Suprapubic skin (tissue), 4 donors: Measurements from ENCODE around the gene ZNF665.
"Not testable (repeated sequence)": the region's sequence is repeated elsewhere in the genome, so short reads cannot be mapped to it uniquely, and the experiment has no call there.

ENCODE experiments used
- EP300 ChIP-seq: sonication (generic); formaldehyde crosslinking; IDR thresholded peaks from one replicate; pipeline ENCODE4 v1.6.1; 2017; ENCODE audit warnings: antibody characterized with exemption
- POLR2A ChIP-seq, 2 donors: fragments of 450-650 bp; IDR thresholded peaks; one replicate each; pipeline ENCODE4 v1.6.1; 2017; ENCODE audit warnings: antibody characterized with exemption in 2 of 2, mild to moderate bottlenecking in 2 of 2, moderate library complexity in 2 of 2
- POLR2AphosphoS5 ChIP-seq, 3 donors: sonication (generic); formaldehyde crosslinking; IDR thresholded peaks; one replicate each; pipeline ENCODE4 v1.6.1; 2017; ENCODE audit warnings: antibody characterized with exemption in 3 of 3
- TF ChIP-seq, protein P1 (sequence below), 2 donors: fragments of 200-600 bp in 1 of 2; fragments of 450-650 bp in 1 of 2; sonication (generic) in 1 of 2; IDR thresholded peaks; one replicate each; pipeline ENCODE4 v1.5.1; 2016 to 2019; ENCODE audit warnings: antibody characterized with exemption in 2 of 2, mild to moderate bottlenecking in 1 of 2, moderate library complexity in 1 of 2

DNA sequence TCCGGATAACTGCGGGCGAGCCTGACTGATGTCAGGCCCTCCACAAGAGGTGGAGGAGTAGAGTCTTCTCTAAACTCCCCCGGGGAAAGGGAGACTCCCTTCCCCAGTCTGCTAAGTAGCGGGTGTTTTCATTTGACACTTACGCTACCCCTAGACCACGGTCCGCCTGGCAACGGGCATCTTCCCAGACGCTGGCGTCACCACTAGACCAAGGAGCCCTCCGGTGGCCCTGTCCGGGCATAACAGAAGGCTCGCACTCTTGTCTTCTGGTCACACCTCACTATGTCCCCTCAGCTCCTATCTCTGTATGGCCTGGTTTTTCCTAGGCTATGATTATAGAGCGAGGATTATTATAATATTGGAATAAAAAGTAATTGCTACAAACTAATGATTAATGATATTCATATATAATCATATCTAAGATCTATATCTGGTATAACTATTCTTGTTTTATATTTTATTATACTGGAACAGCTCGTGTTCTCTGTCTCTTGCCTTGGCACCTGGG lies 3.4 kb downstream of the ZNF665 start:
- TF ChIP-seq POLR2A (IDR thresholded peaks at IDR 0.05); EP300; POLR2AphosphoS5 (IDR thresholded peaks at IDR 0.05): not testable (repeated sequence)
- TF ChIP-seq, protein P1, sequence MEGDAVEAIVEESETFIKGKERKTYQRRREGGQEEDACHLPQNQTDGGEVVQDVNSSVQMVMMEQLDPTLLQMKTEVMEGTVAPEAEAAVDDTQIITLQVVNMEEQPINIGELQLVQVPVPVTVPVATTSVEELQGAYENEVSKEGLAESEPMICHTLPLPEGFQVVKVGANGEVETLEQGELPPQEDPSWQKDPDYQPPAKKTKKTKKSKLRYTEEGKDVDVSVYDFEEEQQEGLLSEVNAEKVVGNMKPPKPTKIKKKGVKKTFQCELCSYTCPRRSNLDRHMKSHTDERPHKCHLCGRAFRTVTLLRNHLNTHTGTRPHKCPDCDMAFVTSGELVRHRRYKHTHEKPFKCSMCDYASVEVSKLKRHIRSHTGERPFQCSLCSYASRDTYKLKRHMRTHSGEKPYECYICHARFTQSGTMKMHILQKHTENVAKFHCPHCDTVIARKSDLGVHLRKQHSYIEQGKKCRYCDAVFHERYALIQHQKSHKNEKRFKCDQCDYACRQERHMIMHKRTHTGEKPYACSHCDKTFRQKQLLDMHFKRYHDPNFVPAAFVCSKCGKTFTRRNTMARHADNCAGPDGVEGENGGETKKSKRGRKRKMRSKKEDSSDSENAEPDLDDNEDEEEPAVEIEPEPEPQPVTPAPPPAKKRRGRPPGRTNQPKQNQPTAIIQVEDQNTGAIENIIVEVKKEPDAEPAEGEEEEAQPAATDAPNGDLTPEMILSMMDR (IDR thresholded peaks at IDR 0.05): not testable (repeated sequence)
